ENCODE measurements around the gene NCKAP5. TPM values are rescaled to one million over a fixed set of nuclear protein-coding genes. Genes with fewer than 3 reads are reported as not detected.

The NCKAP5 gene
- total RNA-seq, 1 experiment from 2014 or later: 3.2 TPM

DNA sequence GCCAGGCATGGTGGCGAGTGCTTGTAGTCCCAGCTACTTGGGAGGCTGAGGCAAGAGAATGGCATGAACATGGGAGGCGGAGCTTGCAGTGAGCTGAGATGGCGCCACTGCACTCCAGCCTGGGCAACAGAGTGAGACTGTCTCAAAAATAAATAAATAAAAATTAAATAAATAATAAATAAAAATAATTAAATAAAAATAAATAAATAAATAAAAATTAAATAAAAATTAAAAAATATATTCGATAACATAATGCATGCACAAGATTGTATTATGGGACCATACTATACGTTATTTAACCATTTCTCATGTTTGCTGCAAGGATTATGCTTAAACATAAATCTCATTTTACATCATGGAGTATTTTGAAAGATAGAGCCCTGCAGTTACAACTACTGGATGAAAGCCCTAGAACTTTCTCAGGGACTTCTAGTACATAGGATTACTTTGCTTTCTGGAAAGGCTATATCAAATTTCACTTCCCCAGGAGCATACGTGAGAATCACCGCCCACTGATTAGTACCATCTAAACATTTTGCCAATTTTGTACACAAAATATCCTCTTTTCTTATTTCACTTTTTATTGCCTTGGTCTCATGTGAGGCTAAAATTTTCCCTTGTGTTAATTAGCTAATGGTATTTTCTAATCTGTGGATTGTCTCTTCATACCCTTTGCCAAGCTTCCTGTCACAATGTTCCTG, 664.0 kb downstream of the NCKAP5 start:
- no peak for DNase-seq
- Histone ChIP-seq H3K36me3 (ENCODE audit: low read depth, low read length) (no peaks in the 10 kb centered on the region), H3K9ac (ENCODE audit: low read length) (no peak overlapping the region), H3K9me2 (replicated peaks; ENCODE audit: low read length) (no peaks in the 10 kb centered on the region), H3K4me1 (ENCODE audit: insufficient read depth, low read length) (no peaks in the 10 kb centered on the region), H3F3A (ENCODE audit: low read length, unreplicated experiment) (no peaks in the 10 kb centered on the region), H3K4me3 (ENCODE audit: low read length) (no peak overlapping the region), H3K27me3 (ENCODE audit: low read length) (no peaks in the 10 kb centered on the region), H3K27ac (ENCODE audit: low read length) (no peak overlapping the region), H2AFZ (ENCODE audit: low read length) (no peak overlapping the region), H3K9me3 (ENCODE audit: low read length) (no peaks in the 10 kb centered on the region), H3K79me2 (ENCODE audit: low read length) (no peaks in the 10 kb centered on the region), H3K4me2 (ENCODE audit: low read length) (no peak overlapping the region), H4K20me1 (ENCODE audit: low read length) (no peaks in the 10 kb centered on the region)
- intact Hi-C loops (cut with micrococcal nuclease): no loop called here
- CTCF ChIA-PET: no interaction called here
- ATAC-seq: no peak
- BruUV-seq (replicated peaks): no TSS peak
- TF ChIP-seq EZH2phosphoT487 (IDR thresholded peaks at IDR 0.05; ENCODE audit: borderline replicate concordance, low read length) (no peak), EZH2 (IDR thresholded peaks at IDR 0.05; ENCODE audit: low read length, unreplicated experiment) (no peak)
- TF ChIP-seq, protein P1, sequence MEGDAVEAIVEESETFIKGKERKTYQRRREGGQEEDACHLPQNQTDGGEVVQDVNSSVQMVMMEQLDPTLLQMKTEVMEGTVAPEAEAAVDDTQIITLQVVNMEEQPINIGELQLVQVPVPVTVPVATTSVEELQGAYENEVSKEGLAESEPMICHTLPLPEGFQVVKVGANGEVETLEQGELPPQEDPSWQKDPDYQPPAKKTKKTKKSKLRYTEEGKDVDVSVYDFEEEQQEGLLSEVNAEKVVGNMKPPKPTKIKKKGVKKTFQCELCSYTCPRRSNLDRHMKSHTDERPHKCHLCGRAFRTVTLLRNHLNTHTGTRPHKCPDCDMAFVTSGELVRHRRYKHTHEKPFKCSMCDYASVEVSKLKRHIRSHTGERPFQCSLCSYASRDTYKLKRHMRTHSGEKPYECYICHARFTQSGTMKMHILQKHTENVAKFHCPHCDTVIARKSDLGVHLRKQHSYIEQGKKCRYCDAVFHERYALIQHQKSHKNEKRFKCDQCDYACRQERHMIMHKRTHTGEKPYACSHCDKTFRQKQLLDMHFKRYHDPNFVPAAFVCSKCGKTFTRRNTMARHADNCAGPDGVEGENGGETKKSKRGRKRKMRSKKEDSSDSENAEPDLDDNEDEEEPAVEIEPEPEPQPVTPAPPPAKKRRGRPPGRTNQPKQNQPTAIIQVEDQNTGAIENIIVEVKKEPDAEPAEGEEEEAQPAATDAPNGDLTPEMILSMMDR (conservative IDR thresholded peaks at IDR 0.05; ENCODE audit: low read depth, low read length): no peak
- POLR2A ChIA-PET (ENCODE audit: unreplicated experiment): no interaction called here

DNA sequence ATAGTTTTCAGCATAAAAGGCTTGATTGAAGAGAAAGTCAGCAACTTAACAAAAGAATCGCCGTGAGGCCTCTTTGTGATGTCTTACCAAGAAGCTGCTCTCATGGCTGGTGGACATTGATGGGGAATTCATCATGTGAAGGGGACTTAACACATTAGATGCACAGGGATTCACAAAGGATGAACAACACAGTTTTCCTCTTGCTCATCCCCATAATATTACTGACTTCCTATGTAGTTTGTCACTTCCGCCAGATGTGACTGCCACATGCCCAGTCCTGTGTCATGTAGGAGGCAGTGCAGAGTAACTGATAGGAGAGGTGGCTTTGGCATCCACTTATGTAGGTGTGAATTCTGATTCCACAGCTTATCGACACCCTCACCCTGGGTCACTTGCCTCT, 665.6 kb downstream of the NCKAP5 start:
- H3K9ac ChIP-seq (ENCODE audit: low read length): no peak overlapping the region
- H3K79me2 ChIP-seq (ENCODE audit: low read length): no peaks in the 10 kb centered on the region
- H3K36me3 ChIP-seq (ENCODE audit: low read depth, low read length): no peaks in the 10 kb centered on the region
- H2AFZ ChIP-seq (ENCODE audit: low read length): no peak overlapping the region
- no peaks in the 10 kb centered on the region for H3K27me3 ChIP-seq (ENCODE audit: low read length)
- H3K4me3 ChIP-seq (ENCODE audit: low read length): no peak overlapping the region
- no peaks in the 10 kb centered on the region for H3F3A ChIP-seq (ENCODE audit: low read length, unreplicated experiment)
- POLR2A ChIA-PET (ENCODE audit: unreplicated experiment): no interaction called here
- no TSS peak for BruUV-seq (replicated peaks)
- H4K20me1 ChIP-seq (ENCODE audit: low read length): no peaks in the 10 kb centered on the region
- ATAC-seq (no peak), DNase-seq (no peak)
- CTCF ChIA-PET: no interaction called here
- H3K9me3 ChIP-seq (ENCODE audit: low read length): no peaks in the 10 kb centered on the region
- intact Hi-C loops (cut with micrococcal nuclease): no loop called here
- TF ChIP-seq, protein P1 (conservative IDR thresholded peaks at IDR 0.05; ENCODE audit: low read depth, low read length): no peak
- TF ChIP-seq EZH2phosphoT487 (IDR thresholded peaks at IDR 0.05; ENCODE audit: borderline replicate concordance, low read length) (no peak), EZH2 (IDR thresholded peaks at IDR 0.05; ENCODE audit: low read length, unreplicated experiment) (no peak)
- no peaks in the 10 kb centered on the region for H3K4me1 ChIP-seq (ENCODE audit: insufficient read depth, low read length)
- H3K9me2 ChIP-seq (replicated peaks; ENCODE audit: low read length): no peaks in the 10 kb centered on the region
- H3K4me2 ChIP-seq (ENCODE audit: low read length): no peak overlapping the region
- H3K27ac ChIP-seq (ENCODE audit: low read length): no peak overlapping the region

DNA sequence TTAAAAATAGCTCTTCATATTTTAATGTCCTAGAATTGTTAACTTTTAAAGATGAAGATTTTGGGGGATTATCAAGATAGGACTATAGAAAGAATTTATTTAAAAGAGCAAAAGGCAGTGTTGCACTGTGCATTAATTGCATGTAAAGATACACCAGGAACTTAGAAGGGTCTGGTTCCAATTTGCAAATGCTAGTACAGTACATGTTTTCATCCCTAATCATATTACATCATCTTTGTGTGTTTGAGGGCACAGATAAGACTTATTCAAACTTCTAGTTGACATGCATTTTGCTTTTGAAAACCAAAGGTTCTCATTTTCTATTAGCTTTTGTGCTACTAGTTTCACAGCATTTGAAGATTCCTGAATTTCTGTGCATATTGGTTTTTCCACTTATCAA, 666.6 kb downstream of the NCKAP5 start:
- no peak overlapping the region for H2AFZ ChIP-seq (ENCODE audit: low read length)
- ATAC-seq: no peak
- H3K79me2 ChIP-seq (ENCODE audit: low read length): no peaks in the 10 kb centered on the region
- no peak for DNase-seq
- no TSS peak for BruUV-seq (replicated peaks)
- no peak overlapping the region for H3K27ac ChIP-seq (ENCODE audit: low read length)
- H3K27me3 ChIP-seq (ENCODE audit: low read length): no peaks in the 10 kb centered on the region
- no peaks in the 10 kb centered on the region for H3F3A ChIP-seq (ENCODE audit: low read length, unreplicated experiment)
- POLR2A ChIA-PET (ENCODE audit: unreplicated experiment): no interaction called here
- intact Hi-C loops (cut with micrococcal nuclease): no loop called here
- H3K4me3 ChIP-seq (ENCODE audit: low read length): no peak overlapping the region
- H3K4me1 ChIP-seq (ENCODE audit: insufficient read depth, low read length): no peaks in the 10 kb centered on the region
- no peak overlapping the region for H3K4me2 ChIP-seq (ENCODE audit: low read length)
- CTCF ChIA-PET: no interaction called here
- H3K9ac ChIP-seq (ENCODE audit: low read length): no peak overlapping the region
- H3K9me2 ChIP-seq (replicated peaks; ENCODE audit: low read length): no peaks in the 10 kb centered on the region
- no peaks in the 10 kb centered on the region for H3K9me3 ChIP-seq (ENCODE audit: low read length)
- no peaks in the 10 kb centered on the region for H3K36me3 ChIP-seq (ENCODE audit: low read depth, low read length)
- H4K20me1 ChIP-seq (ENCODE audit: low read length): no peaks in the 10 kb centered on the region
- TF ChIP-seq EZH2phosphoT487 (IDR thresholded peaks at IDR 0.05; ENCODE audit: borderline replicate concordance, low read length): no peak
- no peak for TF ChIP-seq EZH2 (IDR thresholded peaks at IDR 0.05; ENCODE audit: low read length, unreplicated experiment)
- TF ChIP-seq, protein P1 (conservative IDR thresholded peaks at IDR 0.05; ENCODE audit: low read depth, low read length): no peak

Data from PC-3 (cell line).